NCI-H146 treated with DMSO at 0.1 percent for 48 hours (cell line): ENCODE data around the gene CA7.
"Not testable (repeated sequence)": the region's sequence is repeated elsewhere in the genome, so short reads cannot be mapped to it uniquely, and the experiment has no call there.

Experiments
- DNase-seq: peaks from one replicate; lab custom pipeline; 2025; ENCODE audit not compliant: unreplicated experiment; lab: John Stamatoyannopoulos, UW

Gene CA7

DNA sequence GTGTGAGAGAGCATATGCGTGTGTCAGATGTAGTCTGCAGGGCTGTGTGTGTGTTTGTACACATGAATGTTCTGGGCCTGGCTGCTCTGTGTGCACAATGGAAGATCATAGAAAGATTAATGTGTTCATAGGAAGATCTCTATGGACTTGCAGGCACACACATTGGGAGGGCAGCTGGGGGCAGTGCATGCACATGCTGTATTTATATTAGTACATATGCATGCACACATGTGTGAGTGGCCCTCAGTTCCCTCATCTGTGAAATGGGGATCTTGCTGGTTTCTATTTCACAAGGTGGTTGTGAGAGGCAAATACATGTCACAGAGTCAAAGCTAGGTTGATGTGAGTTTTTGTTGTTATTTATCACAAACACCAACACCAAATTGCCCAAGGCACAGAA lies 2.1 kb downstream of the CA7 start:
- no peak for DNase-seq

- no peak for DNase-seq
Observed at GRCh38 chr16:66846831-66847230, 2.6 kb downstream of the CA7 start.

GRCh38 chr16:66847533-66848067 lies 3.4 kb downstream of the CA7 start:
- no peak for DNase-seq

- DNase-seq, result no peak
Observed at GRCh38 chr16:66848172-66848571, 4.0 kb downstream of the CA7 start.

DNA sequence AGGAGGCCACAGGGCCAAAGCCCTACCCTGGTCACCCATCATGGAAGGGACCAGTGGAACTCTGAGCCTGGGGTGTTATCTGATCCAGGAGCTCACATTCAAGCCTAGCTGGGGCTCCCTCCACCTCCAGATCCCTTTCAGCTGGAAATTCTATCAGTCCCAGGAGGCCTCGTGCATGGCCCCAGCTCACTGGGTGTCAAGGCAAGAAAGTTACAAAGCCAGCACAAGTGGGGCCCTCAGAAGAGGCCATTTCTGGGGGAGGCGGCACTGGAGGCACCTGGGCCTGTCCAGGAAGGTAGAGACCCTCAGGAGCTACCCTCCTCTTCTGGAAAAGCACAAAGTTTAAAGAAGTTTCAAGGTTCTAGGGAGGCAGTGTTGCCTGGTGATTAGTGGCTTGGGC lies 4.8 kb downstream of the CA7 start:
- DNase-seq, result no peak

GRCh38 chr16:66849549-66849948 lies 5.3 kb downstream of the CA7 start:
- no peak for DNase-seq

DNA sequence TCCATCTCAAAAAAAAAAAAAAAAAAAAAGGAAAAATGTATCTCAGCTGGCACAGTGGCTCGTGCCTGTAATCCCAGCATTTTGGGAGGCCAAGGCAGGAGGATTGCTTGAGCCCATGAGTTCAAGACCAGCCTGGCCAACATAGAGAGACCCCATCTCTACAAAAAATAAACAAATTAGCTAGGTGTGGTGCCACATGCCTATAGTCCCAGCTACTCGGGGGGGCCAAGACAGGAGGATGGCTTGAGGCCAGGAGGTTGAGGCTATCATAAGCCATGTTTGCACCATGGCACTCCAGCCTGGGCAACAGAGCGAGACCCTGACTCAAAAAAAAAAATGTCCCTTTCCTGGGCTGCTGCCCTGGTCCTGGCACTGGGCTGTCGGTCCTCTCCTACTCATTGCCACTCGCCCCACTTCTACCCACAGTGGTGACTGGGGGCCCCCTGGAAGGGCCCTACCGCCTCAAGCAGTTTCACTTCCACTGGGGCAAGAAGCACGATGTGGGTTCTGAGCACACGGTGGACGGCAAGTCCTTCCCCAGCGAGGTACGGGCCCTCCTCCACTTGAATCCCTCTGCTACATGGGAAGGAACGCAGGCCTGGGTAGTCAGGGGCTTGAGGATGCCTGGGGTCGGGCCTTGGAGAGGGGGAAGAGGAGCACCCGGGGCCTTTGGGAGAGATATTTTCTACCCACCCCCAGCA lies 6.1 kb downstream of the CA7 start:
- DNase-seq, result no peak

DNA sequence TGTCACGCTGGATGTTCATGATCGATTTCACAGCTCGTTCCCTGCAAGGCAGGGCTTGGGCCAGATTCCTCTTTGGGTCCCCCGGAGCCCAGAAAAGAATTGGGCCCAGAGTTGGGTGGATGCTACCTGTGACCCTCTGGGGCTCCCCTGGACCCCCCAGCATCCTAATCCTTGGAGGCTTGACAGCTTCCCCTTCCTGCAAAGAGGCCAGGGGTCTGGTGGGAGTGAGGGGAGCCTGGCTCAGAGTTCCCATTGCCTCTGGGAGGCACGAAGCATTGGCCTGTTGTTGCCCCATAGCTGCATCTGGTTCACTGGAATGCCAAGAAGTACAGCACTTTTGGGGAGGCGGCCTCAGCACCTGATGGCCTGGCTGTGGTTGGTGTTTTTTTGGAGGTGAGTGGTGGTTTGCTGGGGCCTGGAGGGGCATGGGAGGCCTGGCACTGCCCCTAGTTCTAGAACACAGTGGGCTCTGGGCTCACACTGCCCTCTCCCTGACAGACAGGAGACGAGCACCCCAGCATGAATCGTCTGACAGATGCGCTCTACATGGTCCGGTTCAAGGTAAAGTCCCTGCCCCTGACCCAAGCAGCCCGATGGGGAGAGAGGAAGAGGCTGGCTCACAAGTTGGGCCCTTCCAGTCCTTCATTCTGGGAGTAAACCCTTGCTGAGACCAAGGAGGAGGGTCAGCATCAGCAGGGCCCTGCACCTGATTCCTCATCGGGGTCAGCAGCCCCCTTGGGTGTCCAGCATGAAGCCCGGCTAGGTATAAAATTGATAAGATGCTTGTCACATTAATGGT lies 7.2 kb downstream of the CA7 start:
- no peak for DNase-seq

- no peak for DNase-seq
Observed at GRCh38 chr16:66853261-66854139, 9.3 kb downstream of the CA7 start.

DNA sequence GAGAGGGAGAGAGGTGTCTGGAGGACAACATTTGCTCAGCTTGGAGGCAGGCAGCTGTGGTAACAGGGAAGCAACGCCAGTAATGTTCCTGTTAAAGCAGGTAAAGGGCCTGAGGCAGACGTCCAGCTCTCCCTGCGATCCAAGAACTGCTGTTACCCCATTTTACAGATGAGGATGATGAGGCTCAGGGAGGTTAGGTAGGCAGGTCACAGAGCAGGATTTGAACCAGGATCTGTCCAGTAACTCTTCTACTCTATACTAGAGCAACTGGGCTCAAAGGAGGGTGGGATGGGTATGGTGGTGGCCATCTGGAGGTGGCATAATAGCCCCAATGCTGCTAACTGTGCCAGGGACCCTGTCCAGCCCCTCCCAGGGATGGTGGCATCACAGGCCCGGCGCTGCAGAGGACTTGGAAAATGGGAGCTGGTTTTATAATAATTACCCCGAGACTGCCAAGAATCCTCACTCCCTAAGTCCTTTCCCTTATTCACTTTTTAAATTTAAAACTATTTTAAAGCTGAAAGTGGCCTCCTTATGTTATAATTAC lies 12.0 kb downstream of the CA7 start:
- no peak for DNase-seq

GRCh38 chr16:66856801-66857200 lies 12.6 kb downstream of the CA7 start:
- DNase-seq, result no peak

DNA sequence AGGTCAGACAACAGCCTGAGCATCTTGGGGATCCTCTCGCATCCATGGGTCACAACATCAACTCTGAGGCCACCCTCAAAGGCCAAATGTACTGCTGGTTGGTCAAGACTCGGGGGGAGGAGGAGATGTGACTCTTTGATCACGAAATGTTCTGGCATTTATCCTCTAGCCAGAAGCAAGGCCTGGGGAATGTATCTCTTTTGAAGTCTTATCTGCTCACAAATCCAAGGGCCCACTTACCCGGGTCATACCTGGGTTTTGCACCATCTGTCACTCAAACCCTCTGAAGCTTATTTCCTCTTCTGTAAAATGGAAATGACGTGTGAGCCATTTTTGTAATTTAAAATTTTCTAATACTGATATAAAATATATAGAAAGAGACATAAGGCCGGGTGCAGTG lies 13.2 kb downstream of the CA7 start:
- DNase-seq, result no peak

DNA sequence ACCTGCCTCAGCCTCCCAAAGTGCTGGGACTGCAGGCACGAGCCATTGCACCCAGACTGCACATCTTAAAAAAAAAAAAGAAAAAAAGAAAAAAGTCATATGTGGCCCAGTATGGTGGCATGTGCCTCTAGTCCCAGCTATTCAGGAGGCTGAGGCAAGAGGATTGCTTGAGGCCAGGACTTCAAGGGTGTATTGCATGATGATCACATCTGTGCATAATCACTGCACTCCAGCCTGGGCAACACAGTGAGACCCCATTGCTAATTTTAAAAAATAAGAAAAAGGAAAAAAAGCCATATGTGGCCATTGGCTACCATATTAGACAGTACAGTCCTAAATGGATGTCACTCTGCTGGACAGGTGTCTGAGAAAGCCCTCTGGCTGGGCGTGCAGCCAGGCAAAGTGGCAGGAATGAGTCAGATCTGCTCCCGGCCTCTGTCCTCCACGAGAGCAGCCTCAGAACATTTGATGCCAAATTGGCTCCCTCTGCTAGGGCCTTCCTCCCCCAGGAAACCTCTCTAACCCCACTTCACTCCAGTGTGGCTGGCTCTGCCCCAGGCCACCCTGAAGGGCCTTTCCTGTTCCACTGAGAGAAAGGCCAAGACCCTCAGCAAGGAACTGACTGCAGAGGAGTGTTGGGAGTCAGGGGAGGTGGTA lies 14.7 kb downstream of the CA7 start:
- no peak for DNase-seq

DNA sequence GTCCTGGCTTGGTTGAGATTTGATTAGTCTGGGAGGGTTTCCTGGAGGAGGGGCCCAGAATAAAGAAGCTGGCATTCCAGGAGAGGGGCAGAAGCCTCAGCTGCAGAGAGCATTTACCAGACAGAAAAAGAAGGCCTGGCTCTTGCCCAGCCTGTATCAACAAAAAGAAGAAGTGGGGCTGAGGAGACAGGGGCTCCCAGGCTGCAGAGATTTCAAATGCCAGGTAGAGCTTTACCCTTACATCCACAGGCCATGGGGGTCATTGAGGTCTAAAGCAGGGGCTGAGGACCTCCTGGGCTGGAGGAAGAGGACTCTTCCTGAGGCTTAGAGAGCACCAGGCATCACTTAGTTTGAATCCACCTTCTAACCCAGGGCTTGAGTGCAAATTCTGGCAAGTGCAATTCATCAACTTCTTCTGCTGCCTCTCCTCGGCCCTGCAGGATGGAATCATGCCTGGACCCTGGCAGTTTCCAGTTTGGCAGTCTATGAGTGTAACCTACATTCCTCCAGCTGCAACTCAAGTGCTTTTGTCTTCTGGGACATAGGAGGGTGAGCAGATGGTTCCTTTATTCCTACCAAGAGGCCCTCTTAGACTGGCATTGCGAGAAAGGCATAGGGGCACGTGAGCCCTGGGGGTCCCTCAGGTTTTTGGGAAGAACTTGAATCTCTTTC lies 15.3 kb downstream of the CA7 start:
- DNase-seq, result no peak

- DNase-seq, result no peak
Observed at GRCh38 chr16:66862023-66862520, 17.9 kb downstream of the CA7 start.

DNA sequence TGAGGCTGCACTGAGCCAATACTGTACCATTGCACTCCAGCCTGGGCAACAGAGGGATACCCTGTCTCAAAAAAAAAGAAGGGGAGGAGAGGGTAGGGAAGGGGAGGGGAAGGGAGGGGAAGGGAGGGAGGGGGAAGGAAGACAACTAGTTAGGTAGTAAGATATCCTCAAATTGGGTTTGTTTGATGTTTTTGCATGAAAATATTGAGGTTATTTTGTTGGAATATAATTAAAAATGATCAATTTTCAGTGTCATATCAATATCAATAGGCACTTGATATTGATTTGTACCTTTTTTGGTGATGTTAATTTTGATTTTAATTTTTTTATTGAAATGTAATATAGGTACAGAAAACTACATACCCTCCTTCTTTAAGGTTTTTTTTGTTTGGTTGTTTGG lies 19.5 kb downstream of the CA7 start:
- DNase-seq, result no peak

- DNase-seq, result no peak
Observed at GRCh38 chr16:66869424-66869823, 25.2 kb downstream of the CA7 start.

- DNase-seq, result not testable (repeated sequence)
Observed at GRCh38 chr16:66871363-66871762, 27.1 kb downstream of the CA7 start.

DNA sequence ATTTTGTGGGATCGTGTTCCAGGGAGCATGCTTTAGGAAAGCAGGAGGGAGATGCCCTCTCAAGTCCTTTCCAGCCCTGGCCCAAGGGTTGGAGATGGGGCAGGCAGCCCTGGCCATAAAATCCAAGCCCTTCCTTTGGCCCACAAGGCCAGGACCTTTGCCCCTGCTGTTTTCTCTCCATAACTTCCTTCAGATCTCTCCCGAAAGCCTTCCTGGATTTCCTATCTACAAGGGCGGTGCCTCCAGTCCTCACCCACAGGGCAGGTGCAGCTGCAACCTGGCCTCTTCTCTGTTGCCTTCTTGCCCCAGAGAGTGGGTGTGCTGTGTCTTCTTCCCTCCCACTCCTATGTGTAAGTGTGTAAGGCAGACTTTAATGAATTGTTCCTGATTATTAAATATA lies 27.6 kb downstream of the CA7 start:
- DNase-seq, result no peak

DNA sequence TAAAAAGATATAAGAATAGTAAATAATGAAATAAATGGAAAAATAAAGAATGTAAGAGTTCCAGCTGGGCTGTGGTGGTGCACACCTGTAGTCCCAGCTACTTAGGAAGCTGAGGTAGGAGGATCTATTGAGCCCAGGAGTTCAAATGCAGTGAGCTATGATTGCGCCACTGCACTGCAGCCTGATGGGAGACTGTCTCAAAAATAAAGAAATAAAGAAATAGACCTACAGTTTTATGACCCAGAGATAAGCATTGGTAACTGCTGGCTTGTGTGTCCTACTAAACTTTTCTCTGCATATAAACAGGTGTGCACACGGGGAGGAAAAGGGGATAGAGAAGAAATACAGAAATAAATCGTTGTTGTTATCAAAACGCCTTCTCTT lies 28.3 kb downstream of the CA7 start:
- no peak for DNase-seq
